GM12865 (cell line): ENCODE data around the gene IFNK.

Experiments
- DNase-seq: peaks from one replicate; pipeline ENCODE4 v3.0.0; 2010; ENCODE audit warnings: low read depth
- H3K4me3 ChIP-seq: 2 replicates; pipeline ENCODE4 v1.5.1; 2011; ENCODE audit warnings: mild to moderate bottlenecking, low read depth, low read length, control low read depth
- CTCF ChIP-seq: IDR thresholded peaks from 2 replicates; pipeline ENCODE4 v1.5.1; 2011; ENCODE audit warnings: low read length, control low read depth, low read depth, inconsistent platforms; ENCODE audit not compliant: insufficient read depth; ENCODE audit errors: missing control alignments

The IFNK gene

GRCh38 chr9:27565696-27566095 is 41.6 kb downstream of the IFNK start:
- no peak overlapping the region for H3K4me3 ChIP-seq
- no peak for TF ChIP-seq CTCF
- no peak for DNase-seq

GRCh38 chr9:27566118-27566517 is 42.0 kb downstream of the IFNK start:
- TF ChIP-seq CTCF, result no peak
- no peak overlapping the region for H3K4me3 ChIP-seq

GRCh38 chr9:27569406-27569805 is 45.3 kb downstream of the IFNK start:
- DNase-seq, result no peak
- no peak for TF ChIP-seq CTCF
- H3K4me3 ChIP-seq, result no peak overlapping the region

More at GRCh38 chr9:27566118-27566517, 42.0 kb downstream of the IFNK start:
- no peak for DNase-seq

GRCh38 chr9:27571011-27571410 is 46.9 kb downstream of the IFNK start:
- no peak for TF ChIP-seq CTCF
- no peak for DNase-seq
- H3K4me3 ChIP-seq, result no peak overlapping the region

- DNase-seq, result no peak
- no peak for TF ChIP-seq CTCF
- peak overlapping the region; percentile 82; the same call in 1 of the 2 replicates for H3K4me3 ChIP-seq
Measured at GRCh38 chr9:27572061-27572460, 48.0 kb downstream of the IFNK start.

GRCh38 chr9:27572566-27572917 is 48.5 kb downstream of the IFNK start:
- DNase-seq, result peak; percentile 73
- no peak for TF ChIP-seq CTCF
- H3K4me3 ChIP-seq, result peak overlapping the region; percentile 82

GRCh38 chr9:27572918-27573633 is 49.0 kb downstream of the IFNK start, which contains the start of gene C9orf72:
TSS of gene C9orf72 (minus strand) at chr9:27573481. CDS start at chr9:27567120, 6,361 bp downstream.
- peak within 1 kb of the TSS; percentile 82 for H3K4me3 ChIP-seq
- no peak for TF ChIP-seq CTCF
- DNase-seq, result peak; percentile 83
